GM21360 (cell line): ENCODE measurements around the gene PLA2G15.
A peak's percentile ranks its signal among the peaks of the same experiment; 100 is the strongest.

Experiments used
- ATAC-seq: cut with Tn5 transposase; IDR thresholded peaks from one replicate; pipeline ENCODE4 v1.9.1; 2021; ENCODE audit warnings: mild to moderate bottlenecking, moderate library complexity; ENCODE audit not compliant: unreplicated experiment

The PLA2G15 gene

GRCh38 chr16:68231384-68232136, 13.6 kb upstream of the PLA2G15 start:
- ATAC-seq, result no peak

- ATAC-seq, result no peak
Measured at GRCh38 chr16:68232335-68232734, 12.8 kb upstream of the PLA2G15 start.

GRCh38 chr16:68233085-68233834, 11.9 kb upstream of the PLA2G15 start:
- ATAC-seq, result no peak

GRCh38 chr16:68233835-68234187, 11.4 kb upstream of the PLA2G15 start:
- ATAC-seq, result no peak

DNA sequence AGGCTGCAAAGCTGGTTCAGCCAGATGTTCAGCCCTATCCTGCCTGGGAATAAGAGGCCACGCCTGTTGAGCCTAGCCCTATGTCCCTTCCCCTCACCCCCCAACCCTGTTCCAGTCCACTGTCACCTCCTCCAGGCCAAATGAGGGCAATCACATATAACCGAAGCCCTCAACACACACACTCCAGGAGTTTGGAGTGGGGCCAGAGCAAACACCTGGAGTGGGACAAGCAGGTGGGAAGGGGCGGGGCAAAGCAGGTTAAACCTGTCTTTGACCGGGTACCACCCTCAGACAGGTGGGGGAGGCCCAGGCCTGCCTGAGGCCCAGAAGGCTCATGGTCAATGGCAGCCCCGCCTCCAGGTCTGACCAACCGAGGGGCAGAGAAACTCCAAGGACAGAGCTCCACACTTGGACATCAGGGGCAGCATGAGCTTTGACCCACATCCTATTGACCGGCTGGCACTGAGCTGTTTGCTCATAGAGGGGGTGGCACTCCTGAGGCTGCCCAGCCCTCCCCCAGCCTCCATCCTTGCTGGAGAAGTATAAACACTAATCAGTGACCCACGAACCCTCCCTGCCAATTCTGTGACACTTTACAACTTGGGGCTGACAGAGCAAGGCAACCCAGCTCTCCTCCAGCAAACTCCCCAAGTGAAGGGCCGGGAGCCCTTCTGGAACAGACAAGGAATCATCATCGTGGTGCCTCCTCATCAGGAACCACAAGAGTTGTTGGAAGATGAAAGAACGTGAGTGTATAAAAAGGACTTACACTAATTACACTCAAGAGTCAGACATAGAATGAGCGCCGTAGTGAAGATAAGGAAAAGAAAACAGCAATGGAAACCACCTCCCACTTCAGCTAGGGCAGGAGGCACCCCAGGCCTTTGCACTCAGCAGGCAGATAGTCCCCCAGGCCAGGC, 10.7 kb upstream of the PLA2G15 start:
- ATAC-seq, result no peak

DNA sequence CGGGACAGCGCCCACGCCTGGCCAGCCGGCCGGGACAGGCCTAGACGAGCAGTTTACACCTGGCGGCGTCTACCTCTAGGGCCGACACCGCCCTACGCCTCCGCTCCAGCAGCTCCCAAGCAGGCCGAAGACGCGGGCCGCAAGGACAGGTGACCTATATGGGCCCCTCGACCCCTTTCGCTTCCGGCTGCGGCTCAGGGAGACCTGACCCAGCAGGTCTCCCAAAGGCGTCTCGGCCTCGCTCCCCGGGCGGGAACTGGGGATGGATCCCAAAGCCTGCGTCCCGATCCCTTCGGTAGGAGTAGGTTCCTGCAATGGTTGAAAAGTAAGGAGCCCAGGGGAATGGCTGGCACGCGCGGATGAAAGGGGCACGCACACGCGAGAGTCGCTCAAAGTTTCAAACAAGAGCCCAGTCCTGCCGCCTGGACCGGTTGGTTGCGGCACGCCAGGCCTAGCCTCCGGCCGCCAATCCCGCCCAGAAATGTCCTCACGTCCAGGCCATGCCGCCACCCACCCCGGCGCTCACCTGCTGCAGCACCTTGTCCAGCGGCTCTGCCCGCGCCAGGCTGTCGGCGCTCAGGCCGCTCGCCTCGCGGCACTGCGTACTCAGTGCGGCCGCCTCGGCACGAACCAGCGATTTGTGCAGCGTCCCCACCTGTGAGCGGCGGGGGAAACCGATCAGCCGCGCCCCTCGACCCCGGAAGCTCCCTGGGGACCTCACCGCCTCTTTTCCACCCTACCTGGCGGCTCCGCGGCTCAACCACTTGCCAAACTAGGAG, 9.9 kb upstream of the PLA2G15 start:
- no peak for ATAC-seq

- no peak for ATAC-seq
Measured at GRCh38 chr16:68235887-68236136, 9.4 kb upstream of the PLA2G15 start, which contains the start of gene ESRP2. TSS of gene ESRP2 (minus strand) at chr16:68236127. CDS start at chr16:68236045, 82 bp downstream.

GRCh38 chr16:68236137-68236825, 8.9 kb upstream of the PLA2G15 start:
- ATAC-seq, result no peak

DNA sequence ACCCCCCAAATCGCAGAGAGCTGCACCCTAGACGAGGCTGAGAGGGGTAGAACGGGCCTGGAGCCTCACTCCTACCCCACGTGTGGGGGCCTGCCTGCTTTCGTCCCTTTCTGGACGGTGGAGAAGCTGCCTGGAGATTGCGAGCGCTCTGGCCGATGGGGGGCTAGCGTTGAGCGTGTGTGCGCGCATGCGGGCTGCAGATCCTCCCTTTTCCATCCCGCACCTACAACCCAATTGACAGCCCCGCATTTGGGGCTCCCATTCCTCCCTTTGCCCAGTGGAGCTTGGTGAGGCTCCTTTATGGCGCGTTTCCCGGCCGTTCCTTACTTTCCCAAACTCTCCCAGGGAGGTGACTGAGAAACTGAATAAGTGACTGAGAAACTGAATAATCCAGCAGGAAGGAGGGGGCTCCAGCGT, 8.3 kb upstream of the PLA2G15 start:
- no peak for ATAC-seq

GRCh38 chr16:68237243-68238028, 7.7 kb upstream of the PLA2G15 start:
- ATAC-seq, result peak; percentile 63

- no peak for ATAC-seq
Measured at GRCh38 chr16:68238029-68238345, 7.2 kb upstream of the PLA2G15 start.

GRCh38 chr16:68242085-68242484, 3.1 kb upstream of the PLA2G15 start:
- ATAC-seq, result no peak

- ATAC-seq, result no peak
Measured at GRCh38 chr16:68242926-68243858, 2.0 kb upstream of the PLA2G15 start.

DNA sequence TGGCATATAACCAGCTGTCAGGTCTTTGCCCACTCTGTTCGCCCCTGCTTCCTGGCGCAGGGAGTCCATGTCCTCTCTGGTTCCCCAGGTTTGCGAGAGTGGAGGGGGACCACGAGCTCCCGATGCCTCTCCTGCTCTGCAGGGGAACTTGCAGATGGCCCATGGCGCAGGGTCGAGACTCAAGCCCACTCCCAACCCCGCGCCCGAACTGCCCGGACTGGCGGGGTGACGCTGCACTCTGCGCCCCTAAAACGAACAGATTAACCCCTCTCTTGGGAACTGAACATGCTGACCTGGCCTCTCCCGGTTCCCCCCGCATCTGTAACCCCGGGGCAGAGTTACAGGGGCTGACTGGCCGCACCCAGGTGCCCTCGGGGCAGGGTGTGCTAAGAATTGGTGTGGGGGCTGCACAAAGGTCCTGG, 681 bp upstream of the PLA2G15 start:
- ATAC-seq, result no peak

- ATAC-seq, result no peak
Measured at GRCh38 chr16:68246121-68246520, 948 bp downstream of the PLA2G15 start.

- ATAC-seq, result no peak
Measured at GRCh38 chr16:68246666-68247065, 1.5 kb downstream of the PLA2G15 start.

DNA sequence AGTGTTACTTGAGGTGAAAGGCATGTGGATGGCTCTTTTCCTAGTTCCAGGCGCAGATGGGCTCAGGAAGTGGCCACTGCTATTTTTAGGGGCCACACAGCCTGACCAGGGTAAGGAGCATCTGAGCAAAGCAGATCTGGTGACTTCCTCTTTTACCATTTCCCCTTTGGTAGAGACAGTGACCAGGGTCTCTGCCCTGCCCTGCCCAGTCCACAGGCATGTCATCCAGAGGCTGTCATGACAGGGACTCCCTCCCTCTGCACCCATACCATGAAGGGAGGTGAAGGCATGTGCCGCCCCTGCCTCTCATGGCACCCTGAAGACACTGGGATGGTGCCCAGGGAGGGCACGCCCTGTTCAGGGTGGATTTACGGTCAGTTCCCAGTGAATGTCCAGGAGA, 2.2 kb downstream of the PLA2G15 start:
- ATAC-seq, result no peak

- ATAC-seq, result no peak
Measured at GRCh38 chr16:68247932-68248331, 2.8 kb downstream of the PLA2G15 start.
